OCI-LY7 (cell line): Measurements from ENCODE around the gene HTT-AS. TPM values are rescaled to one million over a fixed set of nuclear protein-coding genes. Genes with fewer than 3 reads are reported as not detected.

Experiments
- Bru-seq: library from RNA; stranded (reverse); fragments of 400-500 nt; gene quantifications from one replicate; lab custom pipeline; 2021; lab: Mats Ljungman, UMichigan
- BruChase-seq, 2 experiments: library from RNA; stranded (reverse); fragments of 400-500 nt; gene quantifications; one replicate each; lab custom pipeline; 2021; lab: Mats Ljungman, UMichigan
- BruUV-seq: library from RNA; stranded (reverse); fragments of 400-500 nt; replicated peaks from 2 replicates; lab custom pipeline; 2021; lab: Mats Ljungman, UMichigan
- CTCF ChIA-PET: fragments of 300-600 bp; sonication (Branson Sonifier 250); formaldehyde crosslinking; loops from one replicate; lab custom pipeline; 2022; ENCODE audit warnings: antibody characterized with exemption; ENCODE audit not compliant: unreplicated experiment; lab: Charles Lee
- POLR2A ChIA-PET: fragments of 300-600 bp; sonication (Branson Sonifier 250); formaldehyde crosslinking; loops from one replicate; lab custom pipeline; 2022; ENCODE audit warnings: antibody characterized with exemption; lab: Charles Lee
- DNase-seq: peaks from one replicate; pipeline ENCODE4 v3.0.0-alpha.2; 2015; ENCODE audit warnings: low spot score
- H2AFZ ChIP-seq: fragments of 200-600 bp; sonication (generic), shearing (Covaris generic); 2 replicates; pipeline ENCODE4 v1.6.1; 2014; ENCODE audit warnings: mild to moderate bottlenecking, antibody characterized with exemption, low read length, moderate library complexity
- H3K27ac ChIP-seq: fragments of 200-600 bp; sonication (generic); 2 replicates; pipeline ENCODE4 v1.5.1; 2014; ENCODE audit warnings: mixed run types, low read depth, mild to moderate bottlenecking, moderate library complexity, low read length, inconsistent platforms; ENCODE audit not compliant: poor library complexity, severe bottlenecking
- H3K36me3 ChIP-seq: fragments of 200-600 bp; sonication (generic); 2 replicates; pipeline ENCODE4 v1.6.1; 2014; ENCODE audit warnings: mild to moderate bottlenecking, antibody characterized with exemption, low read length, moderate library complexity, mixed read lengths; ENCODE audit not compliant: insufficient read depth
- H3K4me1 ChIP-seq: fragments of 200-600 bp; sonication (generic); 2 replicates; pipeline ENCODE4 v1.5.1; 2014; ENCODE audit warnings: mild to moderate bottlenecking, low read length; ENCODE audit not compliant: insufficient read depth, poor library complexity, severe bottlenecking
- H3K4me2 ChIP-seq: fragments of 200-600 bp; sonication (generic); 2 replicates; pipeline ENCODE4 v1.6.1; 2014; ENCODE audit warnings: mild to moderate bottlenecking, low read length
- H3K4me3 ChIP-seq: fragments of 200-600 bp; sonication (generic); 2 replicates; pipeline ENCODE4 v1.5.1; 2014; ENCODE audit warnings: mild to moderate bottlenecking, low read depth, low read length; ENCODE audit not compliant: poor library complexity, severe bottlenecking
- H3K79me2 ChIP-seq: fragments of 200-600 bp; sonication (generic); 2 replicates; pipeline ENCODE4 v1.6.1; 2016; ENCODE audit warnings: low read depth, mild to moderate bottlenecking, low read length, moderate library complexity, mixed read lengths; ENCODE audit not compliant: insufficient read depth
- H3K9me2 ChIP-seq: fragments of 200-600 bp; sonication (generic); 2 replicates; pipeline ENCODE4 v1.6.1; 2016; ENCODE audit warnings: mild to moderate bottlenecking, low read length, mixed read lengths; ENCODE audit not compliant: insufficient read depth
- H3K9me3 ChIP-seq: fragments of 200-600 bp; sonication (generic); 2 replicates; pipeline ENCODE4 v1.6.1; 2014; ENCODE audit warnings: mild to moderate bottlenecking, mixed run types, low read length, mixed read lengths
- H4K20me1 ChIP-seq: fragments of 200-600 bp; sonication (generic); 2 replicates; pipeline ENCODE4 v1.6.1; 2014; ENCODE audit warnings: mild to moderate bottlenecking, antibody characterized with exemption, low read length, moderate library complexity, mixed read lengths; ENCODE audit not compliant: insufficient read depth
- CTCF ChIP-seq: fragments of 200-600 bp; sonication (generic); conservative IDR thresholded peaks from 2 replicates; pipeline ENCODE4 v1.5.1; 2014; ENCODE audit warnings: mild to moderate bottlenecking, antibody characterized with exemption, low read length, moderate library complexity, mixed read lengths
- EZH2phosphoT487 ChIP-seq: fragments of 200-600 bp; sonication (generic); IDR thresholded peaks from 2 replicates; pipeline ENCODE4 v1.6.1; 2018; ENCODE audit warnings: low read depth, borderline replicate concordance, mild to moderate bottlenecking, mixed run types, antibody characterized with exemption, low read length, moderate library complexity, mixed read lengths
- intact Hi-C: fragments of 100-400 bp; cut with micrococcal nuclease; formaldehyde crosslinking; loops from one replicate; pipeline ENCODE4 v1.10.0; 2022; ENCODE audit not compliant: unreplicated experiment
- long read RNA-seq: library from polyadenylated mRNA; stranded (forward); transcript quantifications from one replicate; pipeline ENCODE4 v2.0.0, GENCODE V29; 2022
- total RNA-seq, 2 experiments: library from RNA; depleted of rRNA in 1 of 2; stranded (reverse); fragments of >200 nt in 1 of 2; shearing (Covaris generic) in 1 of 2; gene quantifications; 2 replicates each; pipeline ENCODE4 v1.2.3, GENCODE V29; 2014 to 2022

The HTT-AS gene
- total RNA-seq (2014; rRNA removed; shearing (Covaris generic)) (not detected in 2 replicates), total RNA-seq (2022) (not detected in 2 replicates), Bru-seq, nascent RNA (percentile 23 among the genes with signal in this experiment), BruChase-seq, experiment 1, labeled RNA remaining after a 6-hour chase (percentile 25 among the genes with signal in this experiment), BruChase-seq, experiment 2, labeled RNA remaining after a 2-hour chase (percentile 30 among the genes with signal in this experiment)
- long read RNA-seq = 0 reads

- Histone ChIP-seq H3K9me2 (no peaks in the 10 kb centered on the region), H3K79me2 (peaks cover 43% of the 10 kb centered on the region), H3K4me2 (peak within 1 kb of the TSS; percentile 94), H3K36me3 (no peaks in the 10 kb centered on the region), H3K9me3 (no peaks in the 10 kb centered on the region), H2AFZ (peak within 1 kb of the TSS; percentile 97), H3K4me1 (peaks cover 34% of the 10 kb centered on the region), H3K4me3 (peak within 1 kb of the TSS; percentile 100), H4K20me1 (no peaks in the 10 kb centered on the region), H3K27ac (peak within 1 kb of the TSS; percentile 82)
- intact Hi-C loops = loop anchor here (1.0 to 2.0 kb wide), 2 partner anchors 27 to 111 kb away; partner anchors contain the start of genes GRK4 and NOP14
- no TSS peak for BruUV-seq
- TF ChIP-seq EZH2phosphoT487 = no peak
- no peak for TF ChIP-seq CTCF
- ChIA-PET POLR2A (interaction anchor here (0.6 kb wide), 2 partner anchors 9 to 23 kb away, joined by 3 read pairs; no protein-coding TSS in a partner anchor), CTCF (no interaction called here)
- DNase-seq = peak; percentile 96
Observed at GRCh38 chr4:3074078-3074845, at the start of gene HTT-AS, which contains the start of gene HTT. TSS of gene HTT-AS (minus strand) at chr4:3074538. TSS of gene HTT (plus strand) at chr4:3074681. CDS start at chr4:3074826, 145 bp downstream.

GRCh38 chr4:3123181-3123671, 48.9 kb upstream of the HTT-AS start:
- POLR2A ChIA-PET = interaction anchor here (1.4 to 1.6 kb wide), 2 partner anchors 12 to 25 kb away, joined by 3 to 5 read pairs; no protein-coding TSS in a partner anchor
- peaks cover 88% of the 10 kb centered on the region for H3K36me3 ChIP-seq
- H2AFZ ChIP-seq = no peak overlapping the region
- no TSS peak for BruUV-seq
- H4K20me1 ChIP-seq = no peaks in the 10 kb centered on the region
- TF ChIP-seq EZH2phosphoT487 (no peak), CTCF (no peak)
- H3K9me2 ChIP-seq = no peaks in the 10 kb centered on the region
- no peaks in the 10 kb centered on the region for H3K4me1 ChIP-seq
- no peaks in the 10 kb centered on the region for H3K79me2 ChIP-seq
- intact Hi-C loops = no loop called here
- DNase-seq = no peak
- H3K27ac ChIP-seq = no peak overlapping the region
- no peak overlapping the region for H3K4me3 ChIP-seq
- no peak overlapping the region for H3K4me2 ChIP-seq
- H3K9me3 ChIP-seq = no peaks in the 10 kb centered on the region
- CTCF ChIA-PET = interaction anchor here (0.6 kb wide), 1 partner anchor 57 kb away, joined by 3 read pairs; no protein-coding TSS in a partner anchor
